Activated naive CD8-positive, alpha-beta T cell treated with anti-CD3 and anti-CD28 coated beads, Interleukin-2, amount 50 U/mL, for 16 hours (primary cell): ENCODE data around the gene ZNF524.

Experiments used
- DNase-seq: peaks from one replicate; pipeline ENCODE4 v3.0.0-alpha.2; 2020; ENCODE audit warnings: low read depth, low spot score

Gene ZNF524

GRCh38 chr19:55642153-55643002 is 42.3 kb downstream of the ZNF524 start:
- no peak for DNase-seq

GRCh38 chr19:55643003-55643886 is 43.2 kb downstream of the ZNF524 start, which contains the start of gene ZNF581:
TSS of gene ZNF581 (plus strand) at chr19:55643649. CDS start at chr19:55644572, 923 bp downstream.
- DNase-seq: peak; percentile 68

- no peak for DNase-seq
Observed at GRCh38 chr19:55643887-55644176, 43.7 kb downstream of the ZNF524 start.

GRCh38 chr19:55644191-55644833 is 44.2 kb downstream of the ZNF524 start:
- no peak for DNase-seq

- no peak for DNase-seq
Observed at GRCh38 chr19:55644842-55645511, 44.9 kb downstream of the ZNF524 start.

GRCh38 chr19:55645512-55645881 is 45.4 kb downstream of the ZNF524 start:
- no peak for DNase-seq

GRCh38 chr19:55646889-55647731 is 47.0 kb downstream of the ZNF524 start:
- no peak for DNase-seq

- no peak for DNase-seq
Observed at GRCh38 chr19:55647732-55648584, 47.9 kb downstream of the ZNF524 start, which contains the start of gene CCDC106. TSS of gene CCDC106 (plus strand) at chr19:55648212. CDS start at chr19:55649047, 835 bp downstream.

- DNase-seq: no peak
Observed at GRCh38 chr19:55648585-55649267, 48.6 kb downstream of the ZNF524 start.

- DNase-seq: no peak
Observed at GRCh38 chr19:55649268-55650125, 49.4 kb downstream of the ZNF524 start.

- no peak for DNase-seq
Observed at GRCh38 chr19:55650126-55650557, 50.1 kb downstream of the ZNF524 start.

GRCh38 chr19:55650602-55651230 is 50.6 kb downstream of the ZNF524 start:
- DNase-seq: no peak

- no peak for DNase-seq
Observed at GRCh38 chr19:55651236-55651635, 51.1 kb downstream of the ZNF524 start.

GRCh38 chr19:55652311-55653128 is 52.4 kb downstream of the ZNF524 start:
- DNase-seq: no peak
